T follicular helper cell (primary cell): ENCODE data around the gene SLPI.

Experiments used
- DNase-seq: peaks from one replicate; pipeline ENCODE4 v3.0.0-alpha.2; 2020; ENCODE audit warnings: low read depth

The SLPI gene

GRCh38 chr20:45218124-45218523 is 36.2 kb downstream of the SLPI start:
- DNase-seq = no peak

- DNase-seq = no peak
These were observed 41.5 kb downstream of the SLPI start for GRCh38 chr20:45212836-45213235.

- DNase-seq = no peak
These were observed 42.5 kb downstream of the SLPI start for GRCh38 chr20:45211569-45212474.

- DNase-seq = no peak
These were observed 44.4 kb downstream of the SLPI start for GRCh38 chr20:45209924-45210323.

- DNase-seq = no peak
These were observed 47.6 kb downstream of the SLPI start, which contains the start of gene SEMG1 for GRCh38 chr20:45206725-45207124. Gene SEMG1 (plus strand): TSS chr20:45207033. CDS start chr20:45207054, 21 bp downstream.
